Putamen (tissue), 1 donor: ENCODE data around the gene GPANK1.
A peak's percentile ranks its signal among the peaks of the same experiment; 100 is the strongest.

ENCODE experiments used
- DNase-seq: peaks from one replicate; pipeline ENCODE4 v3.0.0-alpha.2; 2016; ENCODE audit warnings: low spot score

GPANK1 gene

GRCh38 chr6:31617010-31617409 lies 47.8 kb downstream of the GPANK1 start:
- no peak for DNase-seq

DNA sequence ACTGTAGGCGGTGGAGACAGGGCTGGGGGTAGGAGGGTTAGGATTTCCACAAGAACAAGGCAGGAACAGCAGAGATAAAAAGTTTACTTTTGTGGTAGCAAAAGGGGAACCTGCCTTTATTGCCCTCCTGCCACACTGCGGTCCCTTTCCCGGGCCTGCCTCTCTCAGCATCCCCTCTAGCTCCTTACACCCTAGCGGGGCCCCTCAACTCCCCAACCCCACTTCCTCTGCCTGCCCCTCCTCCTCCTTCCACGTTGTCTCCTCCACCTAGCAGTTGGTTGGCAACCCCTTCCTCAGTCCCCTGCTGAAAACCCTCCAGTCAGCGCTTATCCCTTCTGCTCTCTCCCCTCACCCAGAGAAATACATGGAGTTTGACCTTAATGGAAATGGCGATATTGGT lies 49.0 kb downstream of the GPANK1 start:
- no peak for DNase-seq

DNA sequence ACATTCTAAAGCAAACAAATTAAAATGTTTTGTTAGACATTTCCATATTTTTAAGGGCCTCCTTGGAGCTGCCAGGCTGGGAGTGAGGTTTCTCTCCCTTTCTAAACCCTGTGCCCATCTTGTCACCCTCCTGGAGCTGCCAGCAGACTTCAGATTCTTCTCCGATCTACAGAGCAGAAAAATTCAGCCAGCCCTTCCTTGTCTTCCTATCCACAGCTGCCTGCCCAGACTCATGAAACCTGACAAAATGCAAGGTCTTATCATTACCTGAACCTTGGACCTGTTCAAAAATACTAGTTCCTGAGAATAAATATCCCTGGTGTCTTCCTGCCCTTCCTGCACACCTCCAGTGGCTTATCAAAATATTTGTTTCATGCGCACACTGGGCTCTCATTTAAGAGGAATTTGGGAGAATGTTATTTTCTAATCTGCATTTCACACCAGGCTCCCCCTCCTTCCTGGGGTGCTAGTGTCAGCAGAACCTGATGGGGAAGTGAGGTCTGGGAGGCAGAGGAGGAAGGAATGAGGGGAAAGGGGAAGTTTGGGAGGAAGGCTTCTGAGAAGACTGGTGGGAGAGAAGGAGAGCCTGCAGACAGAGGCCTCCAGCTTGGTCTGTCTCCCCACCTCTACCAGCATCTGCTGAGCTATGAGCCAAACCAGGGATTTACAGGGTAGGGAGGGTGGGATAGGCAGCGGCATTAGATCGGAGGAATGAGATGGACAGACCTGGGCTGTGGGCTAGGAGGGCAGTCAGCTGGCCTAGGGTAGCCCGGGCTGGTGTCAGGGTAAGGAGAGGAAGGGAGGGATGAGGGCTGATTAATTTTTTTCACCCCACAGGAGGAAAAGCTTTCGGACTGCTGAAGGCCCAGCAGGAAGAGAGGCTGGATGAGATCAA lies 49.9 kb downstream of the GPANK1 start, which contains the start of gene AIF1:
Gene AIF1, plus strand, starts transcription at position 551 of the 895 bp plus-strand sequence. Its CDS starts 96 bp downstream, at position 647.
- peak; percentile 40 for DNase-seq

DNA sequence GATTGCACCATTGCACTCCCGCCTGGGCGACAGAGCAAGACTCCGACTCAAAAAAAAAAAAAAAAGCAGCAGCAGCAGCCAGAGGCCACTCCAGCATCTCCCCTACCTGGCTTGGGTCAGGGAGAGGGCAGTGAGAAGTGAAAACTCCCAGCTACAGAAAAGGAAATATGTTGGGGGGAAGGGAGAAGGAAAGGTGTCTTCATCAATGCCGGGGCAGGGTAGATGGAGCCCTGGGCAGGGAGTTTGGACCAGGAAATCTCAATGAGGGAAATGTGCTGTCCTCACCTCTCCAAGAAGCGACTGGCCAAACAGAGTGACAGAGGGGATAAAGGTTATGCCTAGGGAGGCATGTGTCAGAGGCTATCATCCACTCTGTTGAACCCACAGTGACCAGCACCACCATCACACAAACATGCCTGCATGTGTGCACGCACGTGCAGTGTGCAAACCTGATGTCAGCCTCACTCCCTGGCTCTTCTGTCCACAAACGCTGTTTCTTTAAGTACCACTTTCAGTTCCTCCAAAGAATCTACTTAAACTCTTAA lies 50.6 kb downstream of the GPANK1 start:
- DNase-seq, result no peak
